ENCODE data around the gene SRCAP.

SRCAP gene

DNA sequence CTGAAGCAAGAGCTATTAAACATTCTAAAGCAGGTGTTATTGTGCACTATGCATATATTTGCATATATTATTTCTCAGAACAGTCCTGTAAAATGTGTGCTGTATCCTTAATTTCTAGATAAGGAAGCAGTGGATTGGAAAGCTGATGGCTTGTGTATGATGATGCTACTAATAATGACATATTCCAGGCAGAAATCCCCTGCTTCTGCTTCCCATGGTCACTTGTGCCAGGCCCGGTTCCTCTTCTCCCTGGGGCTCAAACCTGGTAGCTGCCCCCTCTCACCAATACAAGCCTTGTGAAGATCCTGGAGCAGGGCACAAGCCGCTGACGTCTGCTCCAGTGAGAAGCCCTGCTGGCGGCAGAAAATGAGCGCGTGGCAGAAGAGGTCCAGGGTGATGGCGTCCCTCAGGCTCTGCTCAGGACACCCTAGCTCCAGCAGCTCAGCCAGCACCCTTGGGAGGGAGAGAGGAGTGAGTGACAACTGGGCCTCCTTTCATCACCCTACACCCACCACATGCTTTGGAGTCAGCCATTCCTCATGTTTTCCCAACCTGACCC, 61.1 kb downstream of the SRCAP start:
- DNase-seq, result no peak

DNA sequence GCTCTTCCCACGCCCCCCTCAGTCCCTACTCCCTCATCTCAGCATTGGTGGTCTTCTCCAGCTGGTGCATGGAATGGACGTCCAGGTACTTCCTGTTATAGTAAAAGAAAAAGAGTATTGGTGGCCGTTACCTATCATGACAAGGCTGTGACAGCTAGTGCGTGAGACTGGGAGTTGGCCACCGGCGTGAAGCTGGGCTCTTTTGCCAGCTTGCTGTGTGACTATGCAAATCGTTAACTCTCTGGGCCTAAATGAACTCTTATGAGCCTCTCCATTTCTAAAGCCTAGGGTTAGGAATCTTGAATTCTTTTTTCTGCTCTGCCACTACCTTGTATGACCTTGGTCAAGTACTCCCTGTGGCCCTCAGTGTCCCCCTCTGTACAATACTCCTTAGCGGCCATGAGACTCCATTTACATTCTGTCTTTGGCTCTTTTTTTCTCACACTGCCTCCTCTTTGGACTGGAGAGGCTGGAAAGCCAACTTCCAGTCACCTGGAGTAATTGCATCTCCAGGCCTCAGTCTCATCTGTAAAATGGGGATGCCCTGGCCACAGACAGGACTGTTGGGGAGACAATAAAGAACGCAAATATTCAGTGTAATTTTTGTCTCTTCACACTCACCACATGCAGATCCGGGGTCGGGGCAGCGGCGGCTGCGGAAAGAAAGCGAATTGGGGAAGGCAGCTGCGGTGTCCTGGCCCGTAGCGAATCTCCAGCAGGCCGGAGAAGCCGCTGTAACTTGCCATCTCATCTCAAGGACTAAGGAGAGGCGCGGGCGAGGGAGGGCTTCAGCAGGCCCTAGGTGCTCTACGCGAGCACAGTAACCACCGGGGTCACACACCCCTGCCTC, 61.8 kb downstream of the SRCAP start:
- DNase-seq, result no peak

DNA sequence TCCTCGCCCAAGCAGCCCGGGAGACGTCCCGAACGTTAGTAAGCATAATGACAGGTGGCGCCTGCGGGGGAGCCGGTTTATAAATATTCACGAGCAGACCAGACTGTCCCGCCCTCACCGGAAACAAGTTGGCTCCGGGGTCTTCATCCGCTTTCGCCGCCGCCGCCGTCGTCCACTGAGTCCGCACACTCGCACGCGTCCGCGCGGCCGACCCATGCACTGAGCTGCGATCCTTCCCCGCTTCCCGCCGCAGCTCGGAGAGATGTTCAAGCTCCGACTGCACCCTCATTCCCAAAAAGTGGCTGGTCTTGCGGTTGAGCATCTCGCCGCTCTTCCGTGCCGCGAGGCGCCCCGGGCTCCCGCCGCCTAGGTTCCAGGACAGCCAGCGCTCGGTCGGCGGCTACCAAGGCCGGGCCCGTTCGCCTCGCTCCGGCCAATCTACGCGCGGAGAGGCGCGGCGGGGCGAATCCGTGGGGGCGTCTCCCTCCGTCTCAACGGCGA, 62.5 kb downstream of the SRCAP start:
- DNase-seq, result peak; percentile 17

DNA sequence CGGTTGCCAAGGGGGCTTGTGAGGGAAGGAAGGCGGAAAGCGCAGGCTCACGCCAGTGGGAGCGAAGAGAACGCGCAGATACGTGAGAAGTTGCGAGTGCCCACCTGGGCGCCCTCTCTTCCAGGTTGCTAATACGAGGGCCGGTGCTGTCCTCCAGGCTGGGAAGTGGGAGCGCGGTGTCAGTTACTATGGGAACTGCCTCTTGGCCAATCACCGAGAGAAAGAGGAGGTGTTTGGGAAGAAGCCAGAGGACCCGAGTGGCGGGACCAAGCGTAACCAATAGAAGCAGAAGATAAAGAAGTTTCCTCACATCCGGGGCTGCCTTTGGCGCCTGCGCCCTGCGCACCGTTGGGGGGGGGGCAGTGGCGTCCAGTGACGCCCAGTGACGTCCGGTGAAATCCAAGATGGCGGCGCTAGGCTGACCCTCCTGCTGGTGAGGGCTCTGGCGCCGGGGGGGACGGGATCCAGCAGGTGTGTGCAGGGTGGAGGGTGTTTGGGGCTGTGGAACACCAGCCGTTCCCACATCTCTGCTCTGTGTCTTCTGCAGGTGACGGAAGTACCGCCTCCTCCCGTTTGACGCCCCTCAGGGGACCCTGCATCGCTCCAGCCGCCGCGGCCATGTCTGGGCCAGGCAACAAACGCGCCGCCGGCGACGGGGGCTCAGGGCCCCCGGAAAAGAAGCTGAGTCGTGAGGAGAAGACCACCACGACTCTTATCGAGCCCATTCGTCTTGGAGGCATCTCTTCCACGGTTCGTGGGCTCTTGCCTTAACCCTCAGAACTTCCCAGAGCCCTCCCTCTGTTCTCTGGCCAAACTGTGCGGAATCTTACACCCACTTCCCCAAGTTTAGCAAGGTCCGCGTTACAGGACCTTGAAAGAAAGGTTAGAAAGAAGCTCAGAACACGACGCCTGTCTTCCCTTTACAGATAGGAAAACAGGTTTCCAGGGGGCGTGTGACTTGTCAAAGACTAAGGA, 63.2 kb downstream of the SRCAP start, which contains the start of the genes CFAP119 and RNF40:
Gene CFAP119, minus strand, starts transcription at position 135 of the 975 bp plus-strand sequence. CDS start 314 bp downstream, outside the sequence.
Gene RNF40, plus strand, starts transcription at position 395 of the 975 bp plus-strand sequence. Its CDS starts 224 bp downstream, at position 619.
- peak; percentile 88 for DNase-seq

DNA sequence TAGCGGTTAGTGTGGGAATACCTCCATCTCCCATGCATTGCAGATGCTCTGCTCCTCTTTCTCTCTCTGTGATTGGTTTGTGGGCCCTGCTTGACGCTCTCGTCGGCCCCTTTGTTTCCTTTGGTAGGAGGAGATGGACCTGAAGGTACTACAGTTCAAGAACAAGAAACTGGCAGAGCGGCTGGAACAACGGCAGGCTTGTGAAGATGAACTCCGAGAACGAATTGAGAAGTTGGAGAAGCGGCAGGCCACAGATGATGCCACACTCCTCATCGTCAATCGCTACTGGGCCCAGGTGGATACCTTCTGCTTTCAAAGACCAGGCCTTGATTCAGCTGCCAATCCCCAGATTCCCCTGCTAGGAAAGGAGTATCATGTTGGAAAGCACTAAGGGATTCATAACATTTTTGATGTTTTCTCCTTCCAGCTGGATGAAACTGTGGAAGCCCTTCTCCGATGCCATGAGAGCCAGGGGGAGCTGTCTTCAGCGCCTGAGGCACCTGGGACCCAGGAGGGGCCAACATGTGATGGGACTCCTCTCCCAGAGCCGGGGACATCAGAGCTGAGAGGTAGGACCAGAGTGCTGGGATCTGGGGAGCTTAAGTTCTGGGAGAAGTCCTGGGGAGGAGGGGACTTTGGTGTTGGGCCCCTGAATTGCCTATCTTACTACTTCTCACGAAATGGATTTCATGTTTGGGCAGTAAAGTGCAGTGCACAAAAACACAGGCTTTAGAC, 64.2 kb downstream of the SRCAP start:
- no peak for DNase-seq

DNA sequence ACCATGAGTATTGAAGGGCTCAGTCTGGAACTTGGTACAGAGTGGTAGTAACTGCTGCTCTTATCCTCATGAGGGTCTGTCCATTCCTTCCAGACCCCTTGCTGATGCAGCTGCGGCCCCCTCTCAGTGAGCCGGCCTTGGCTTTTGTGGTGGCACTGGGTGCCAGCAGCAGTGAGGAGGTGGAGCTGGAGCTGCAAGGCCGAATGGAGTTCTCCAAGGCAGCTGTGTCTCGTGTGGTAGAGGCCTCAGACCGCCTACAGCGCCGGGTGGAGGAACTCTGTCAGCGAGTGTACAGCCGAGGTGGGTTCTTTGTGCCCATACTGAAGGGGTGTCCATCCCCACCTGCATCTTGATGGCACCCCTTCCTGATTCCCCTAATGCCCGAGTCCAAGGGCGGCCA, 65.1 kb downstream of the SRCAP start:
- no peak for DNase-seq

DNA sequence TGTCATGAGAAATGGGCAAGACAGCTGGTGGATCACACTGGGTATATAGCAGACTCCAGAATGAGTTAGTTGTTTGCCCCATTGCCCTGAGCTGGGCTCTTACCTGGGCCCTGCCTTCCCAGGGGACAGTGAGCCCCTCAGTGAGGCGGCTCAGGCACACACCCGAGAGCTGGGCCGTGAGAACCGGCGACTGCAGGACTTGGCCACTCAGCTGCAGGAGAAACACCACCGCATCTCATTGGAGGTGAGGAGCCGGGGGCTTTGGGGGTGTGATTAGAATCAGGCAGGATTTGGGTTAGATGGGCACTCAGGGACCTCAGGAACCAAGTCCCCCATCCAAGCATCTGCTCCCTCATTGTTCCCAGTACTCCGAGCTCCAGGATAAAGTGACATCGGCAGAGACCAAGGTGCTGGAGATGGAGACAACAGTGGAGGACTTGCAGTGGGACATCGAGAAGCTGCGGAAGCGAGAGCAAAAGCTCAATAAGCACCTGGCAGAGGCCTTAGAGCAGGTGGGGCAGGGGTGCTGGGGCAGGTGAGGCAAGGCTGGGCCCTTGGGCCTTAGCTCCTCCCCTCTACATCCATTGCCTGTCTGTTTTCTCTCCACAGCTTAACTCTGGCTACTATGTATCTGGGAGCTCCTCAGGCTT, 66.0 kb downstream of the SRCAP start:
- no peak for DNase-seq

DNA sequence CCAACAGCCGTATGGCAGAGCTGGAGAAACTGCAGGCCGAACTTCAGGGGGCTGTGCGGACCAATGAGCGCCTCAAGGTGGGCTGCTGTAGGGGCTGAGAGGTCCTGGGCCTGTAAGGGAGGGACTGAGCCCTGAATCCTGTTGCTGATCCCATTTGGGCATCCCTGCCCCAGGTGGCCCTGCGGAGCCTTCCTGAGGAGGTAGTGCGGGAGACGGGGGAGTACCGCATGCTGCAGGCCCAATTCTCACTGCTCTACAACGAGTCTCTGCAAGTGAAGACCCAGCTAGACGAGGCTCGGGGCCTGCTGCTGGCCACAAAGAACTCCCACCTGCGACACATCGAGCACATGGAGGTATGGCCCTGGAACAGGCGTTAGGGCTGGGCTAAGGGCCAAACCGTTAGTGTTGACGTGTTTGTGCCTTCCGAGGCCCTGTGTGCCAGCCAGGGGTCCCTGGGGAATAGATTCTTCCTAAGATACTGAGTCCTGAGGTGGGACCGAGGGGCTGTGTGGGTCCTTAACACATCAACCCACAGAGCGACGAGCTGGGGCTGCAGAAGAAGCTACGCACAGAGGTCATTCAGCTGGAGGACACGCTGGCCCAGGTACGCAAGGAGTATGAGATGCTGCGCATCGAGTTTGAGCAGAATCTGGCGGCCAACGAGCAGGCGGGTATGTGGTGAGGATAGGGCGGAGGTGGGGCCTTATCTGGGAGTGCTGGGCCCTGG, 67.4 kb downstream of the SRCAP start:
- no peak for DNase-seq

DNA sequence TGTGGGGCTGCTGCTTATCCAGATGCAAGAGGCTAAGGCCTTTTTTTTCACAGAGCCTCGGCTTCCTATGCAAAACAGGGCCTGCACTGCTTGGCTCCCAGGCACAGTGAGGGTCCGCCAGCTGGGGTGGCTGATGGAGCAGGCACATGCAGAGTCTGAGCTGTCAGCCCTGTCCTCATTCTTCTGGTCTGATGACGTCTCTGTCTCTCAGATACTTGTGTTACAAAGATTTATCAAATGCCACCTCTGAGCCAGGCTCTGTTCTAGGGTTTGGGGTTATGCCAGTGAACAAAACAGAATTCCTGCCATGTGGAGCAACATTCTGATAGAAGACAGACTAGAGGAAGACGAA, 67.9 kb downstream of the SRCAP start:
- DNase-seq, result no peak

DNA sequence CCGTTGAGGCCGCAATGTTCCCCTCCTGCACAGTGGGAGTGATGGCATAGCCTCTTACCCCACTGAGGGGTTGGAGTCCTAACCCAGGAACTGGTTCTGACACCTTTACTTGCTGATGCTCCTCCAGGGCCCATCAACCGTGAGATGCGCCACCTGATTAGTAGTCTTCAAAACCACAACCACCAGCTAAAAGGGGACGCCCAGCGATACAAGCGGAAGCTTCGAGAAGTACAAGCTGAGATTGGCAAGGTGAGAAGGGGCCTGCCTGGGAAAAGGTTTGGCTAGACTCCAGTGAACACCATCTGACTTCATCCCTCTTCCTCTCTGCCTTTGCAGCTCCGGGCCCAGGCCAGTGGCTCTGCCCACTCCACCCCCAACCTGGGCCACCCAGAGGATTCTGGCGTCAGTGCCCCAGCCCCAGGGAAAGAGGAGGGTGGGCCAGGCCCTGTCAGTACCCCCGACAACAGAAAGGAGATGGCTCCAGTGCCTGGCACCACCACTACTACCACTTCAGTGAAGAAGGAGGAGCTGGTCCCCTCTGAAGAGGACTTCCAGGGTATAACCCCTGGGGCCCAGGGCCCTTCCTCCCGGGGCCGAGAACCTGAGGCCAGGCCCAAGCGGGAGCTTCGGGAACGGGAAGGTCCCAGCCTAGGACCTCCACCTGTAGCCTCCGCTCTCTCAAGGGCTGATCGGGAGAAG, 68.9 kb downstream of the SRCAP start:
- no peak for DNase-seq

DNA sequence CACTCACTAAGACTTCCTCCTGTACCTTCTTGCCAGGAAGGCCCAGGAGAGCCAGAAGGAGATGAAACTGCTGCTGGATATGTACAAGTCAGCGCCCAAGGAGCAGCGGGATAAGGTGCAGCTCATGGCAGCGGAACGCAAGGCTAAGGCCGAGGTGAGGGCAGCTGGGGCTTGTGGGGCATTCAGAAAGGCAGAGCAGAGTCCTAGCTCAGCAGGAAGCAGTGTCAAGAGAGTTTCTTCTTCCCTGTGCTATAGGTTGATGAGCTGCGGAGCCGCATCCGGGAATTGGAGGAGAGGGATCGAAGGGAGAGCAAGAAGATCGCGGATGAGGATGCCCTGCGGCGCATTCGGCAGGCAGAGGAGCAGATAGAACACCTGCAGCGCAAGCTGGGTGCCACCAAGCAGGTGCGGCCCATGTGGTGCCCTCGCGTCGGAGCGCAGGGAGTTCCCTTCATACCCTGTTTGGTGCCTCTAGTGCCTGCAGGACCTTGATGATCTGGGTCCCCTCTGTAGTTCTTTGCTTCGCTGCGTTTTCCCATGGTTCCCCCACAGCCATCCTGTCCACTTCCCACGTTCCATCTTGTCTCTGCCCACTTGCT, 69.7 kb downstream of the SRCAP start:
- DNase-seq, result no peak

DNA sequence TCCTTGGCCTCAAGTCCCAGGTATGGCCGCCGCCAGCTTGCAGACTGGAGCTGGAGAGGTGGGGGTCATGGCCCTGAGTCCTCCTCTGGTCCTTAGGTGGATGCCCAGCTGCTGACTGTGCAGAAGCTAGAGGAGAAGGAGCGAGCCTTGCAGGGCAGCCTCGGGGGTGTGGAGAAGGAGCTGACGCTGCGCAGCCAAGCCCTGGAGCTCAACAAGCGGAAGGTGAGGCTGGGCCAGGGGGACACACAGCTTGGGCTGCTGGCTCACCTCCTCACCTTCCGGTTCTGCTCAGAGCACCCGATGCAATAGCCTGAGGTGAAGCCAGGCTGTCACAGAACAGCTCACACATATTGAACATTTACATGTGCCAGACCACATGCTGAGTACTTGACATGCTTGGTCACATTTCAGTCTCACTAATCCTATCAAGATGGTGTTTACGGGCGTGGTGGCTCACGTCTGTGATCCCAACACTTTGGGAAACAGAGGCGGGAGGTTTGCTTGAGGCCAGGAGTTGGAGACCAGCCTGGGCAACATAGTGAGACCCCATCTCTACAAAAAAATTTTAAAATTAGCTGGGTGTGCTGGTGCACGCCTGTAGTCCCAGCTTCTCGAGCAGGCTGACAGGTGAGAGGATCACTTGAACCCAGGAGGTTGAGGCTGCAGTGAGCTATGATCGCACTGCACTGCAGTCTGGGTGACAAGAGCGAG, 70.6 kb downstream of the SRCAP start:
- no peak for DNase-seq

DNA sequence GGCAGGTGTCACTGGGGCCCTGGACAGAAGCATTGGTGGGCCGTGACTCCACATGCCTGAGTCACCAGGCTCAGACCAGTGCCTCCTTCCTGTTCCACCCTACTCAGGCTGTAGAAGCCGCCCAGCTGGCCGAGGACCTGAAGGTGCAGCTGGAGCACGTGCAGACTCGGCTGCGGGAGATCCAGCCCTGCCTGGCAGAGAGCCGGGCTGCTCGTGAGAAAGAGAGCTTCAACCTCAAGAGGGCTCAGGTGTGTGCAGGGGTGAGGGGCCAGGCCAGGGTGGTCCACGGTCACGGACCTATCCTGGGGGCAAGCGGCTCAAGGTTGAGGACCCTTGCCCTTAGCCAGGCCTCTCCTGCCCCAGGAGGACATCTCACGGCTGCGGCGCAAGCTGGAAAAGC, 72.8 kb downstream of the SRCAP start:
- DNase-seq, result no peak

DNA sequence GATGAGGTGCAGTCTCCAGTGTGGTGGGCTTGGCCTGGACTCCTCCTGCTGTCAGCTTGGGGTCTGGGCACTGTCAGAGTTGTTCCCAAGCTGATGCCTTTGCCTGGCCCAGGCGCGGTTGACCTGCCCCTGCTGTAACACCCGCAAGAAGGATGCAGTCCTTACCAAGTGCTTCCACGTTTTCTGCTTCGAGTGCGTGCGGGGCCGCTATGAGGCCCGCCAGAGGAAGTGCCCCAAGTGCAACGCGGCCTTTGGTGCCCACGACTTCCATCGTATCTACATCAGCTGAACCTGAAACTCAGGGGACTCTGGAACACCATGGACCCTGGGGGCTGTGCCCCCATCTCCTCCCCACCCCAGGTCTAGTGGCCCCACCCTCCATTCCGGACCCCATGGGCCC, 74.9 kb downstream of the SRCAP start:
- DNase-seq, result no peak

DNA sequence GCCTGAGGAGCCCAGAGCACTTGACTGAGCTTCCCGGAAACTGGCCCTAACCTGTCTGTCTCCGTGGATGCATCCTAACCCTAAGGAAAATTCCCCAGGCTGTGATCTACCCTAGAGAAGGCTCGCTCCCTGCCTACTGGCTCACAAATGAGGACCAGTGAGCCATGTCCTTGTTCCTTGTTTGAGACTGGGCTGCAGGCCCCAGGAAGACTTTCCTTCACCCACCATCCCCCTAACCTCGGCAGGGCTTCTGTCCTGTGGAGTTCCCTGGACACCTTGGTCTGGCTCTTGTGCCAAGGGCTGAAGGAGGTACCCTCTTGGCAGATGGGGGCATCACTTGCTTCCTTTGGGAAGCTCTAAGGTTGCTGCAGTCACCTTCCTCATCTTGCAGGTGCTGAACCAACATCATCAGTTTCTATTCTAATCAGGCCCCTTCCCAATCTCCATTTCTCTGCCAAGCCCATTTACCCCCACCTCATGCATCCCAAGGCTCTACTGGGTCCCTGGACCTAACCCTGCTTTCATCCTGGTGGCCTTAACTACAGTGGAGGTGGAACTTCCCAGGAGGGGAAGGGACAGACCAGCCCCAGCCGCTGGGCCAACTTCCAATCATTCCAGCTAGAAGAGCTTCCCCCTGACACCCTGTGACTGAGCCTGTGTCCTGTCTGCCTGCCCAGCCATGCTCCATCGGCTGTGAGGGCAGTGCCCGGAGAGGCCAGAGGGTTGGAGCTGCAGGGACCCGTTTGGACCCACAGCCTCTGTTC, 75.6 kb downstream of the SRCAP start:
- DNase-seq, result no peak

DNA sequence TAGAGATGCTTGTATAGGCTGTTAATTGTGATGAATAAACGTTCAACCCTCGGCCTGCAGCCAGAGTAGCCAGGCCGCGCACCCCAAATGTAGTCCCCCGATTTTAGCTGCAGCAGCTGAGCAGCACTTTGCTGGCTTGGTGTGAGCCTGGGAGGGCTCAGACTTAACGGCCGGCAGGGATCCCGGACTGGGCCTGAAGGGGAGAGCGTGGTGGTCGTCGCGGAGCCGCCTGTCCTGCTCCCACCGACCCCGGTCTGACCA, 76.1 kb downstream of the SRCAP start:
- DNase-seq, result no peak

DNA sequence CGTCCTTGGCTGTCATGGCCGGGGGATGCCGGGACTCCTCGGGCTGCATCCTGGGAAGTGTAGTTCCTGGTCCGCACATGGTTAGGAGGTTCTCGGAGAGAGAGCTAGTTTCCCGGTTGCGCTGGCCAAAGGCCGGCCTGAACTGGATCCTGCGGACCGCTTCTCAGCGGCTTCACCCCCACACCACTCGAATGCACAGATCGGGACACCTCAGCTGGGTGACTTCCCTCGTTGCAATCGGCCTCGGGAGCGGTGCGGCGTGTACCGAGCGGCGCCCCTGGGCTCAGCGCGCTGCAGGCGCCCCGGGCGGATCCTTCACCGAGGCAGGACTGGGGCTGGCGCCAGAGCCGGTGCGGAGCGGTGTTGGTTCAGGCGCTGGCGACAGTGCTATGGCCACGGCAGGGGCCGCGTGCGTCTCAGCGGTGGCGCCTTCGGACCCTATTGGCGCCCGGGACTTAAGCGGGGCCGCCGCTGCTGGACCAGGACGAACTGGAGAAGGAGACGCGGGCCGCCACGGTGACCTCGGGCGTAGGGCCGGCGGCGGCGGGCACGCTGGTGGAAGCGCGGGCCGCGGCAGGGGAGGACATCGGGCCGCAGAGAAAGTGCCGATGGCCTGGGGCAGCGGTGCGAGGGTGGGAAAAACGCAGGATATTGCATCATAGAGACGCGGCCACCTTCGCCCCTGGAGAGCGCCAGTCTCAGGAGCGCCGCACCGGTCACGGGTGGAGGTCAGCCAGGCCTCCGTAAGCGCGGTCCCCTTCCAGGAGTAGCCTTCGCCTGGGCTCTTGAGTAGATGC, 76.6 kb downstream of the SRCAP start:
- DNase-seq, result peak; percentile 31

All from T-helper 9 cell (primary cell).